ENCODE measurements around the gene PNPLA6. TPM values are rescaled to one million over a fixed set of nuclear protein-coding genes. Genes with fewer than 3 reads are reported as not detected.
A peak's percentile ranks its signal among the peaks of the same experiment; 100 is the strongest.

The PNPLA6 gene
- polyA plus RNA-seq, 1 of the 3 experiments (the other 2 are of a cell fraction) = 90.5 TPM

DNA sequence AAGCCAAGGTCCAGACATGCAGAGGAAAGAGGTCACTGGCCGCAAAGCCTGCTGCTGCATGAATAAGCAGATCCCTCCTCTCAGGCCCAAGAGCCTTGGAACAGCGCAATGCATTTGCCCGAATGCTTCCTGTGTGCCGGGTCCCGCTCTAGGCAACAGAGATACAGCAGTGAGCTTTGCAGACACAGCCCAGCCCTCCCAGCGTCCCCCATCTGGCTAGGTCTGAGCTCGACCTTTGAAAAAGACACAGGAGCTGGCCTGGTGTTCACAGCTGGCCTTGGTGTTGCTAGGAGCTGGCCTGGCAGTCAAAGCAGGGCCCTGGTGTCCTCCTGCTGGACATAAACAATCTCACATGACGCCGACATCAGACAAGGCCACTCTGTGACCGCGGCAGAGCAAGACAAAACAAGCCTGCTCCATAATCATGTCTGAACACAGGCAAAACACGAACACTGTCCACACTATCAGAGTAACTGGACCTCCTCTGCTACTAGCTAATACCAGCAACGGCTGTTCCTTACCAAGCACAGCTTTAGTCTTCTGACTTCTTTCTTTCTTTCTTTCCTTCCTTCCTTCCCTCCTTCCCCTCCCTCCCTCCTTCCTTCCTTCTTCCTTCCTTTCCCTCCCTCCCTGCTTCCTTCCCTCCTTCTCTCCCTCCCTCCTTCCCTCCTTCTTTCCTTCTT, 41.0 kb upstream of the PNPLA6 start (continued):
- TF ChIP-seq, protein P1, sequence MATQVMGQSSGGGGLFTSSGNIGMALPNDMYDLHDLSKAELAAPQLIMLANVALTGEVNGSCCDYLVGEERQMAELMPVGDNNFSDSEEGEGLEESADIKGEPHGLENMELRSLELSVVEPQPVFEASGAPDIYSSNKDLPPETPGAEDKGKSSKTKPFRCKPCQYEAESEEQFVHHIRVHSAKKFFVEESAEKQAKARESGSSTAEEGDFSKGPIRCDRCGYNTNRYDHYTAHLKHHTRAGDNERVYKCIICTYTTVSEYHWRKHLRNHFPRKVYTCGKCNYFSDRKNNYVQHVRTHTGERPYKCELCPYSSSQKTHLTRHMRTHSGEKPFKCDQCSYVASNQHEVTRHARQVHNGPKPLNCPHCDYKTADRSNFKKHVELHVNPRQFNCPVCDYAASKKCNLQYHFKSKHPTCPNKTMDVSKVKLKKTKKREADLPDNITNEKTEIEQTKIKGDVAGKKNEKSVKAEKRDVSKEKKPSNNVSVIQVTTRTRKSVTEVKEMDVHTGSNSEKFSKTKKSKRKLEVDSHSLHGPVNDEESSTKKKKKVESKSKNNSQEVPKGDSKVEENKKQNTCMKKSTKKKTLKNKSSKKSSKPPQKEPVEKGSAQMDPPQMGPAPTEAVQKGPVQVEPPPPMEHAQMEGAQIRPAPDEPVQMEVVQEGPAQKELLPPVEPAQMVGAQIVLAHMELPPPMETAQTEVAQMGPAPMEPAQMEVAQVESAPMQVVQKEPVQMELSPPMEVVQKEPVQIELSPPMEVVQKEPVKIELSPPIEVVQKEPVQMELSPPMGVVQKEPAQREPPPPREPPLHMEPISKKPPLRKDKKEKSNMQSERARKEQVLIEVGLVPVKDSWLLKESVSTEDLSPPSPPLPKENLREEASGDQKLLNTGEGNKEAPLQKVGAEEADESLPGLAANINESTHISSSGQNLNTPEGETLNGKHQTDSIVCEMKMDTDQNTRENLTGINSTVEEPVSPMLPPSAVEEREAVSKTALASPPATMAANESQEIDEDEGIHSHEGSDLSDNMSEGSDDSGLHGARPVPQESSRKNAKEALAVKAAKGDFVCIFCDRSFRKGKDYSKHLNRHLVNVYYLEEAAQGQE (IDR thresholded peaks at IDR 0.05; ENCODE audit: low read depth, low read length) = no peak

DNA sequence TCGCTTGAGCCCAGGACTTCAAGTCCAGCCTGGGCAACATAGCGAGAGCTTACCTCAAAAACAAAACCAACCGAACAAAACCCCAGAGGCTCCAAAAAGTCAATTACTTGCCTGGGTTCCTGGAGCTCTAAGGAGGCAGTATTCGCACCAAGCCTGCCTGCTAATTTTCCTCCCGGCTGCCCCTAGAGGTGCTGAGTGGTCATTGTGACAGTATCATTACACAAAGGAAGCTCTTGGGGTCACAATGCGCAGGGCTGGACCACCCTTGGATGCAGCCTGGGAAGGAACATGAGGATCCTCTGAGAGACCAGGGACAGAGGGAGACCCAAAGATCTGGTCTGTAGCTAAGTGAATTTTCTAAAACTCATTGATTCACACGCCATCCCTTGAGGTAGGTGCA, 38.2 kb upstream of the PNPLA6 start:
- TF ChIP-seq, protein P2, sequence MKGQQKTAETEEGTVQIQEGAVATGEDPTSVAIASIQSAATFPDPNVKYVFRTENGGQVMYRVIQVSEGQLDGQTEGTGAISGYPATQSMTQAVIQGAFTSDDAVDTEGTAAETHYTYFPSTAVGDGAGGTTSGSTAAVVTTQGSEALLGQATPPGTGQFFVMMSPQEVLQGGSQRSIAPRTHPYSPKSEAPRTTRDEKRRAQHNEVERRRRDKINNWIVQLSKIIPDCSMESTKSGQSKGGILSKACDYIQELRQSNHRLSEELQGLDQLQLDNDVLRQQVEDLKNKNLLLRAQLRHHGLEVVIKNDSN (IDR thresholded peaks at IDR 0.05; ENCODE audit: borderline replicate concordance, low read depth) = no peak
- TF ChIP-seq, protein P3, sequence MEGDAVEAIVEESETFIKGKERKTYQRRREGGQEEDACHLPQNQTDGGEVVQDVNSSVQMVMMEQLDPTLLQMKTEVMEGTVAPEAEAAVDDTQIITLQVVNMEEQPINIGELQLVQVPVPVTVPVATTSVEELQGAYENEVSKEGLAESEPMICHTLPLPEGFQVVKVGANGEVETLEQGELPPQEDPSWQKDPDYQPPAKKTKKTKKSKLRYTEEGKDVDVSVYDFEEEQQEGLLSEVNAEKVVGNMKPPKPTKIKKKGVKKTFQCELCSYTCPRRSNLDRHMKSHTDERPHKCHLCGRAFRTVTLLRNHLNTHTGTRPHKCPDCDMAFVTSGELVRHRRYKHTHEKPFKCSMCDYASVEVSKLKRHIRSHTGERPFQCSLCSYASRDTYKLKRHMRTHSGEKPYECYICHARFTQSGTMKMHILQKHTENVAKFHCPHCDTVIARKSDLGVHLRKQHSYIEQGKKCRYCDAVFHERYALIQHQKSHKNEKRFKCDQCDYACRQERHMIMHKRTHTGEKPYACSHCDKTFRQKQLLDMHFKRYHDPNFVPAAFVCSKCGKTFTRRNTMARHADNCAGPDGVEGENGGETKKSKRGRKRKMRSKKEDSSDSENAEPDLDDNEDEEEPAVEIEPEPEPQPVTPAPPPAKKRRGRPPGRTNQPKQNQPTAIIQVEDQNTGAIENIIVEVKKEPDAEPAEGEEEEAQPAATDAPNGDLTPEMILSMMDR (IDR thresholded peaks at IDR 0.05) = peak; percentile 43
- no peak overlapping the region for H3K4me2 ChIP-seq
- H3K27ac ChIP-seq (ENCODE audit: low read depth in 2 of 2, low read length in 1 of 2) = no peak overlapping the region
- no peaks in the 10 kb centered on the region for H3K9me2 ChIP-seq
- 76% methylated on average over 7 of the region's 7 CpGs for WGBS (ENCODE audit: low lambda C conversion rate)
- H4K20me1 ChIP-seq (ENCODE audit: insufficient read depth) = no peaks in the 10 kb centered on the region
- H3K27me3 ChIP-seq (ENCODE audit: insufficient read depth) = 0 out of 2 replicates have a peak, but pooled peaks cover 6% of the 10 kb centered on the region
- H3K9me3 ChIP-seq = no peaks in the 10 kb centered on the region
- no peaks in the 10 kb centered on the region for H3F3A ChIP-seq (replicated peaks; ENCODE audit: insufficient read depth)
- ChIA-PET POLR2A (interaction anchor here (1.6 kb wide), 1 partner anchor 15 kb away, joined by 4 read pairs; no protein-coding TSS in a partner anchor), CTCF (interaction anchor here (0.6 to 1.8 kb wide), 11 partner anchors 8 to 156 kb away, joined by 3 to 7 read pairs (median 3); partner anchors contain the start of gene MCOLN1)
- DNase-seq = no peak
- H3K4me3 ChIP-seq (ENCODE audit: low read depth in 2 of 2, low read length in 1 of 2) = no peak overlapping the region
- no peak overlapping the region for H2AFZ ChIP-seq (ENCODE audit: low read depth)
- H3K9ac ChIP-seq = no peak overlapping the region
- H3K36me3 ChIP-seq (replicated peaks in 1 of 2; ENCODE audit: control insufficient read depth in 1 of 2, insufficient read depth in 2 of 2, low read length in 1 of 2) = no peaks in the 10 kb centered on the region
- H3K79me2 ChIP-seq (ENCODE audit: insufficient read depth) = no peaks in the 10 kb centered on the region
- H3K4me1 ChIP-seq (ENCODE audit: control insufficient read depth in 1 of 2, insufficient read depth in 2 of 2, low read depth in 1 of 2, low read length in 1 of 2) = peaks cover 0 to 14% of the 10 kb centered on the region in 2 experiments; a peak in 1 of 4 replicates

GRCh38 chr19:7500811-7501450, 34.6 kb upstream of the PNPLA6 start:
- no peak overlapping the region for H3K9ac ChIP-seq
- no peak overlapping the region; a peak in 1 of 4 replicates for H3K27ac ChIP-seq (ENCODE audit: low read depth in 2 of 2, low read length in 1 of 2)
- TF ChIP-seq MXI1 (IDR thresholded peaks at IDR 0.05; ENCODE audit: low read depth, low read length) (0 out of 2 replicates have a peak, but pooled peaks have one; percentile 40), ELF1 (IDR thresholded peaks at IDR 0.05) (no peak), NRF1 (IDR thresholded peaks at IDR 0.05; ENCODE audit: low read depth, low read length) (peak; percentile 62)
- TF ChIP-seq, protein P4, sequence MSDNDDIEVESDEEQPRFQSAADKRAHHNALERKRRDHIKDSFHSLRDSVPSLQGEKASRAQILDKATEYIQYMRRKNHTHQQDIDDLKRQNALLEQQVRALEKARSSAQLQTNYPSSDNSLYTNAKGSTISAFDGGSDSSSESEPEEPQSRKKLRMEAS (IDR thresholded peaks at IDR 0.05; ENCODE audit: low read depth) = peak; percentile 43; the same call in 1 of the 2 replicates
- H3K79me2 ChIP-seq (ENCODE audit: insufficient read depth) = no peaks in the 10 kb centered on the region
- peak overlapping the region; percentile 66 for H3K4me2 ChIP-seq
- no peaks in the 10 kb centered on the region for H3F3A ChIP-seq (replicated peaks; ENCODE audit: insufficient read depth)
- peak overlapping the region; percentile 39 to 41 for H3K4me3 ChIP-seq (ENCODE audit: low read depth in 2 of 2, low read length in 1 of 2)
- H3K9me3 ChIP-seq = no peaks in the 10 kb centered on the region
- H4K20me1 ChIP-seq (ENCODE audit: insufficient read depth) = no peaks in the 10 kb centered on the region
- H3K4me1 ChIP-seq (ENCODE audit: control insufficient read depth in 1 of 2, insufficient read depth in 2 of 2, low read depth in 1 of 2, low read length in 1 of 2) = peaks cover 0 to 11% of the 10 kb centered on the region in 2 experiments; a peak in 1 of 4 replicates
- H3K27me3 ChIP-seq (ENCODE audit: insufficient read depth) = 0 out of 2 replicates have a peak, but pooled peaks cover 6% of the 10 kb centered on the region
- DNase-seq = peak; percentile 93
- H3K36me3 ChIP-seq (replicated peaks in 1 of 2; ENCODE audit: control insufficient read depth in 1 of 2, insufficient read depth in 2 of 2, low read length in 1 of 2) = no peaks in the 10 kb centered on the region
- peak overlapping the region; percentile 72; the same call in 1 of the 2 replicates for H2AFZ ChIP-seq (ENCODE audit: low read depth)
- CTCF ChIA-PET = interaction anchor here (1.1 kb wide), 1 partner anchor 103 kb away, joined by 3 read pairs; no protein-coding TSS in a partner anchor
- POLR2A ChIA-PET = interaction anchor here (1.0 to 1.5 kb wide), 3 partner anchors 14 to 22 kb away, joined by 3 to 7 read pairs (median 4); partner anchors contain the start of genes MCOLN1 and ZNF358
- WGBS (ENCODE audit: low lambda C conversion rate) = 5% methylated on average over 12 of the region's 93 CpGs
- no peaks in the 10 kb centered on the region for H3K9me2 ChIP-seq
